ENCODE data around the gene MAST2. TPM values are rescaled to one million over a fixed set of nuclear protein-coding genes. Genes with fewer than 3 reads are reported as not detected.

MAST2 gene
- total and polyA plus RNA-seq, 2 of the 4 experiments (the other 2 are of a cell fraction), result 14.2 to 41.0 TPM

- CTCF ChIA-PET, result interaction anchor here (0.6 kb wide), 1 partner anchor 15 kb away, joined by 4 read pairs; no protein-coding TSS in a partner anchor
- H2AFZ ChIP-seq (replicated peaks; ENCODE audit: low read length, poor library complexity), result peak overlapping the region; percentile 88
- H4K8ac ChIP-seq (ENCODE audit: low read depth in 2 of 2, low read length in 2 of 2), result peak overlapping the region in 1 of 2 experiments; percentile 10; a peak in 2 of 4 replicates
These were observed 34.0 kb upstream of the MAST2 start for GRCh38 chr1:45769261-45769932.

More at GRCh38 chr1:45769261-45769932, 34.0 kb upstream of the MAST2 start:
- no peak overlapping the region for H3K18ac ChIP-seq (ENCODE audit: low read depth, low read length)
- in situ Hi-C loops (cut with MboI; ENCODE audit: low sequenced_read_pairs) (no loop called here), dilution Hi-C loops (cut with HindIII; ENCODE audit: low sequenced_read_pairs, unreplicated experiment) (no loop called here), intact Hi-C loops (cut with micrococcal nuclease) (loop anchor here (5.0 kb wide), 1 partner anchor 33 kb away; the partner anchor contains the start of gene MAST2)
- 0 out of 2 replicates have a peak, but pooled peaks cover 2% of the 10 kb centered on the region for H3K4me1 ChIP-seq (ENCODE audit: control insufficient read depth, insufficient read depth, low read length)
- WGBS, 2 experiments (ENCODE audit: extremely low coverage in 2 of 2, insufficient read length in 1 of 2), result no CpG with 5 or more reads among the region's 4 CpGs
- peak overlapping the region; percentile 36; the same call in 1 of the 2 replicates for H3K4ac ChIP-seq (ENCODE audit: low read depth, low read length)
- no peak overlapping the region for H3K56ac ChIP-seq (ENCODE audit: extremely low read depth, insufficient read depth, low read length)
- no peak overlapping the region for H3K4me3 ChIP-seq (ENCODE audit: insufficient read depth, low read depth, low read length)
- H3K9me1 ChIP-seq (ENCODE audit: insufficient read depth, low read length), result no peaks in the 10 kb centered on the region; the same call in 1 of the 2 replicates
- no peak for TF ChIP-seq RFX5 (IDR thresholded peaks at IDR 0.05; ENCODE audit: low read depth, low read length)
- TF ChIP-seq USF2 (IDR thresholded peaks at IDR 0.05; ENCODE audit: low read depth, low read length), result peak; percentile 45; the same call in 1 of the 2 replicates
- TF ChIP-seq CHD1 (IDR thresholded peaks at IDR 0.05; ENCODE audit: low read depth, low read length), result no peak
- no peak; the same call in 1 of the 2 replicates for TF ChIP-seq SMC3 (IDR thresholded peaks at IDR 0.05; ENCODE audit: low read depth, low read length)
- peak; percentile 7; the same call in 1 of the 2 replicates for TF ChIP-seq MAZ (IDR thresholded peaks at IDR 0.05; ENCODE audit: borderline replicate concordance, low read depth, low read length)
- no peak for TF ChIP-seq CEBPB (IDR thresholded peaks at IDR 0.05; ENCODE audit: low read depth, low read length)
- TF ChIP-seq BHLHE40 (IDR thresholded peaks at IDR 0.05; ENCODE audit: low read depth, low read length), result peak; percentile 33; the same call in 1 of the 2 replicates
- no peak for TF ChIP-seq RAD21 (IDR thresholded peaks at IDR 0.05; ENCODE audit: low read length)
- no peak for TF ChIP-seq CTCF (conservative IDR thresholded peaks at IDR 0.05; ENCODE audit: low read depth, low read length)
- TF ChIP-seq MXI1 (IDR thresholded peaks at IDR 0.05; ENCODE audit: borderline replicate concordance, low read depth, low read length), result peak; percentile 82; the same call in 1 of the 2 replicates
- peak; percentile 22; the same call in 1 of the 2 replicates for TF ChIP-seq FOS (IDR thresholded peaks at IDR 0.05; ENCODE audit: low read depth, low read length)
- peak overlapping the region; percentile 0; the same call in 1 of the 2 replicates for H3K4me2 ChIP-seq (ENCODE audit: low read depth, low read length)
- H2BK20ac ChIP-seq (ENCODE audit: low read depth, low read length), result peak overlapping the region; percentile 22; the same call in 1 of the 2 replicates
- POLR2A ChIA-PET (ENCODE audit: unreplicated experiment), result interaction anchor here (0.5 kb wide), 1 partner anchor 136 kb away, joined by 7 read pairs; no protein-coding TSS in a partner anchor
- H2BK5ac ChIP-seq (ENCODE audit: low read depth, low read length, poor library complexity, severe bottlenecking), result peak overlapping the region; percentile 1
- ATAC-seq (ENCODE audit: low read depth) (peak; percentile 94), DNase-seq (peak; percentile 97)
- BruUV-seq (replicated peaks), result no TSS peak
- H2AK5ac ChIP-seq (ENCODE audit: low read depth, low read length), result no peak overlapping the region
- no peaks in the 10 kb centered on the region for H3K36me3 ChIP-seq (ENCODE audit: control insufficient read depth, insufficient read depth, low read length)
- no peak overlapping the region for H2BK120ac ChIP-seq (ENCODE audit: low read depth, low read length)
- H2AK9ac ChIP-seq (replicated peaks; ENCODE audit: low read depth, low read length, poor library complexity), result peak overlapping the region; percentile 84
- no peaks in the 10 kb centered on the region for H3K79me1 ChIP-seq (ENCODE audit: low read depth in 1 of 2, low read length in 2 of 2)
- H3K9me3 ChIP-seq (ENCODE audit: control insufficient read depth, insufficient read depth, low read length), result no peaks in the 10 kb centered on the region
- no peak overlapping the region for H3K9ac ChIP-seq (ENCODE audit: low read depth, low read length)
- no peak overlapping the region for H4K5ac ChIP-seq (ENCODE audit: low read depth, low read length)
- no peaks in the 10 kb centered on the region for H3K27me3 ChIP-seq (ENCODE audit: control insufficient read depth, insufficient read depth, low read length)
- H4K20me1 ChIP-seq (ENCODE audit: insufficient read depth, low read length), result no peaks in the 10 kb centered on the region
- no peak overlapping the region for H2BK15ac ChIP-seq (ENCODE audit: low read depth, low read length)
- peak overlapping the region; percentile 30; the same call in 1 of the 2 replicates for H3K27ac ChIP-seq (ENCODE audit: insufficient read depth, low read length)
- no peak overlapping the region for H3K23ac ChIP-seq (ENCODE audit: low read depth, low read length)
- no peak overlapping the region; the same call in 1 of the 2 replicates for H4K91ac ChIP-seq (ENCODE audit: insufficient read depth, low read depth, low read length)
- H3K14ac ChIP-seq (replicated peaks; ENCODE audit: low read depth, low read length), result no peak overlapping the region

Data from IMR-90 (cell line).